ENCODE data around the gene PACSIN2.
"Not testable (repeated sequence)": the region's sequence is repeated elsewhere in the genome, so short reads cannot be mapped to it uniquely, and the experiment has no call there.

The PACSIN2 gene

GRCh38 chr22:42946546-42947198 lies 68.3 kb downstream of the PACSIN2 start:
- DNase-seq (ENCODE audit: low read depth in 2 of 2), result no peak

GRCh38 chr22:42945736-42946135 lies 69.2 kb downstream of the PACSIN2 start:
- DNase-seq (ENCODE audit: low read depth in 2 of 2), result no peak

- DNase-seq (ENCODE audit: low read depth in 2 of 2), result no peak
These were observed 69.9 kb downstream of the PACSIN2 start for GRCh38 chr22:42945027-42945426.

- DNase-seq (ENCODE audit: low read depth in 2 of 2), result no peak
These were observed 70.5 kb downstream of the PACSIN2 start for GRCh38 chr22:42944409-42944808.

- DNase-seq (ENCODE audit: low read depth in 2 of 2), result no peak
These were observed 71.0 kb downstream of the PACSIN2 start for GRCh38 chr22:42943981-42944380.

GRCh38 chr22:42942351-42942750 lies 72.6 kb downstream of the PACSIN2 start:
- no peak for DNase-seq (ENCODE audit: low read depth in 2 of 2)

GRCh38 chr22:42939941-42940653 lies 74.9 kb downstream of the PACSIN2 start:
- no peak for DNase-seq (ENCODE audit: low read depth in 2 of 2)

GRCh38 chr22:42939451-42939881 lies 75.5 kb downstream of the PACSIN2 start:
- no peak for DNase-seq (ENCODE audit: low read depth in 2 of 2)

GRCh38 chr22:42938976-42939375 lies 76.0 kb downstream of the PACSIN2 start:
- DNase-seq (ENCODE audit: low read depth in 2 of 2), result no peak

GRCh38 chr22:42938449-42938848 lies 76.5 kb downstream of the PACSIN2 start:
- no peak for DNase-seq (ENCODE audit: low read depth in 2 of 2)

GRCh38 chr22:42937164-42937843 lies 77.6 kb downstream of the PACSIN2 start:
- DNase-seq (ENCODE audit: low read depth in 2 of 2), result no peak

- DNase-seq (ENCODE audit: low read depth in 2 of 2), result not testable (repeated sequence)
These were observed 78.3 kb downstream of the PACSIN2 start for GRCh38 chr22:42936680-42937079.

GRCh38 chr22:42934338-42934737 lies 80.6 kb downstream of the PACSIN2 start:
- no peak for DNase-seq (ENCODE audit: low read depth in 2 of 2)

GRCh38 chr22:42933485-42934091 lies 81.4 kb downstream of the PACSIN2 start:
- DNase-seq (ENCODE audit: low read depth in 2 of 2), result peak in 1 of 2 donors; percentile 29

- no peak for DNase-seq (ENCODE audit: low read depth in 2 of 2)
These were observed 82.0 kb downstream of the PACSIN2 start for GRCh38 chr22:42932857-42933484.

- DNase-seq (ENCODE audit: low read depth in 2 of 2), result no peak
These were observed 82.8 kb downstream of the PACSIN2 start for GRCh38 chr22:42932197-42932519.

- DNase-seq (ENCODE audit: low read depth in 2 of 2), result no peak
These were observed 83.3 kb downstream of the PACSIN2 start for GRCh38 chr22:42931421-42932196.

- no peak for DNase-seq (ENCODE audit: low read depth in 2 of 2)
These were observed 84.0 kb downstream of the PACSIN2 start for GRCh38 chr22:42930810-42931420.

GRCh38 chr22:42929838-42930155 lies 85.2 kb downstream of the PACSIN2 start:
- no peak for DNase-seq (ENCODE audit: low read depth in 2 of 2)

- DNase-seq (ENCODE audit: low read depth in 2 of 2), result no peak
These were observed 85.7 kb downstream of the PACSIN2 start for GRCh38 chr22:42928969-42929837.
